ENCODE data around the gene LCE5A.
"Not testable (repeated sequence)": the region's sequence is repeated elsewhere in the genome, so short reads cannot be mapped to it uniquely, and the experiment has no call there.

LCE5A gene, protein sequence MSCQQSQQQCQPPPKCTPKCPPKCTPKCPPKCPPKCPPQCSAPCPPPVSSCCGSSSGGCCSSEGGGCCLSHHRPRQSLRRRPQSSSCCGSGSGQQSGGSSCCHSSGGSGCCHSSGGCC

GRCh38 chr1:152510503-152510902, at the start of gene LCE5A:
LCE5A (plus strand) TSS chr1:152510803; CDS start chr1:152511535, 732 bp downstream.
- DNase-seq (ENCODE audit: low read depth, low spot score): no peak

- no peak for DNase-seq (ENCODE audit: low read depth, low spot score)
Measured at GRCh38 chr1:152461544-152461943, 49.1 kb upstream of the LCE5A start.

DNA sequence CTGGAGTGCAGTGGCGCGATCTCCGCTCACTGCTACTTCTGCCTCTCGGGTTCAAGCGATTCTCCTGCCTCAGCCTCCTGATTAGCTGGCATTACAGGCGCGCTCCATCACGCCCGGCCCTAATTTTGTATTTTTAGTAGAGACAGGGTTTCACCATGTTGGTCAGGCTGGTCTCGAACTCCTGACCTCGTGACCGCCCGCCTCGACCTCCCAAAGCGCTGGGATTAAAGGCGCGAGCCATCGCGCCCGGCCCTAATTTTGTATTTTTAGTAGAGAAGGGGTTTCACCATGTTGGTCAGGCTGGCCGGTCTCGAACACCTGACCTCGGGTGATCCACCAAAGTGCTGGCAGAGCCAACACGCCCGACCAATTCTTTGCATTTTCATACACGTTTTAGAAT, 48.0 kb upstream of the LCE5A start:
- no peak for DNase-seq (ENCODE audit: low read depth, low spot score)

GRCh38 chr1:152466217-152466616, 44.4 kb upstream of the LCE5A start:
- no peak for DNase-seq (ENCODE audit: low read depth, low spot score)

DNA sequence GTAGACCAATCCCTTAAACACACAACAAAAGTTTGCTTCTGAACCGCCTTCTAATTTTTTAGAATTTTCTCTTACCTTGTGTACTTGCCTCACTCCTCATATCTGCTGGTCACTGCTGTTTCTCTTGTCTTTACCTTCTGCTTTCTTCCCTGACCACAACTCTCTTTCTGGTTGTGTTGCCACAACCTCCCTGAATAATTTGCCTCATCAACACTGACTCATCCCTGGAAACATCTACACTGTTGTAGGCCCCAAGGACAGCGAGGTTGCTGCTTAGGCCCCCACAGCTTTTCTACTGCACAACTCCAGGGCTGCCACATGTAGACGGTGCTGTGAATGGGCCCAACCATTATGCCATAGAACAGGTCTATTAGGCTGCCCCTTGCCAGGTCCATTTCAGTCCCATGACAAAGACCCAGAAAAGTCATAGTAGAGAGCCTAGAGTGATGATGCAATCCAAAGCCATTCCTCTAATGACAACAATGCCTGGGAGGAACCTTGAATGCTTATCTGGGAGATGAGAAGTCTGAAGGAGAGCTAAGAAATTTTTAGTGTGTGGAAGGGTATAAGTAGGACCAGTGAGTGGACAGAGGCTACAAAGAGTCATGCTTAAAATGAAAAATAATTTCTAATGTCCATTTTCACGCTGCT, 36.6 kb upstream of the LCE5A start:
- no peak for DNase-seq (ENCODE audit: low read depth, low spot score)

DNA sequence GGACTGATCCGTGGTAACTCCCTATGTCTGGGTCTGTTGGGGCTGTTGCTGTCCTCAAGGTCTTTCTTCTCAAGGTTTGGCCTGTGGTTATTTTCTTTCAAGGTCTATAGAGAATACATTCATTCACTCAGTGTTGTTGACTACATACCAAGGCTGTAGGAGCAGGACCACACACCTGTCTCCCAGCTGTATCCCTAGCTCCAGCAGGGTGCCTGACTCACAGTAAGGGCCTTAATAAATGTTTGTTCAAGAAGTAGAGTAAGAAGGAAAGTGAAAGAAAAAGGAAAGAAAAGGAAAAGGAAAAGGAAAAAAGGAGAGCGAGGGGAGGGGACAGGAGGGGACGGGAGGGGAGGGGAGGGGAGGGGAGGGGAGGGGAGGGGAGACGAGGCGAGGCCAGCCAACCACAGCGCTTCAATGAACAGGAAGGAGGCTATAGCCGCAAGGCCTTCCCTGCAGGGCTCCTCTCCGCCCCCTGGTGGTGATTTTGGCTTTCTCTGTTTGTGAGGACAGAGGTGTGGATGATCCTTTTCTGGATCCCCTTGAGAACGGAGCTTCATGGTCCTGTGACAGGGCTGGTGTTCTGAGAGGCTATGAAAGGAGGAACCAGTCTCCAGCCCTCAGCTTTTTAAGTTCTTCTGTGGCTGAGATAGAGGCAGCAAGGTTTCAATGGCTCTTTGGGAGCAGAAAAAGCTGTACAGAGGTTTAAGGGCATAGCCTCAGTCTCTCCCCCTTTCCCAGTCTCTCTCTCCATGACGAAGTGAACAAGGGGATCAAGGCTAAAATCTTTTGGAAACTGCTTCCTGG, 30.6 kb upstream of the LCE5A start:
- DNase-seq (ENCODE audit: low read depth, low spot score): no peak

DNA sequence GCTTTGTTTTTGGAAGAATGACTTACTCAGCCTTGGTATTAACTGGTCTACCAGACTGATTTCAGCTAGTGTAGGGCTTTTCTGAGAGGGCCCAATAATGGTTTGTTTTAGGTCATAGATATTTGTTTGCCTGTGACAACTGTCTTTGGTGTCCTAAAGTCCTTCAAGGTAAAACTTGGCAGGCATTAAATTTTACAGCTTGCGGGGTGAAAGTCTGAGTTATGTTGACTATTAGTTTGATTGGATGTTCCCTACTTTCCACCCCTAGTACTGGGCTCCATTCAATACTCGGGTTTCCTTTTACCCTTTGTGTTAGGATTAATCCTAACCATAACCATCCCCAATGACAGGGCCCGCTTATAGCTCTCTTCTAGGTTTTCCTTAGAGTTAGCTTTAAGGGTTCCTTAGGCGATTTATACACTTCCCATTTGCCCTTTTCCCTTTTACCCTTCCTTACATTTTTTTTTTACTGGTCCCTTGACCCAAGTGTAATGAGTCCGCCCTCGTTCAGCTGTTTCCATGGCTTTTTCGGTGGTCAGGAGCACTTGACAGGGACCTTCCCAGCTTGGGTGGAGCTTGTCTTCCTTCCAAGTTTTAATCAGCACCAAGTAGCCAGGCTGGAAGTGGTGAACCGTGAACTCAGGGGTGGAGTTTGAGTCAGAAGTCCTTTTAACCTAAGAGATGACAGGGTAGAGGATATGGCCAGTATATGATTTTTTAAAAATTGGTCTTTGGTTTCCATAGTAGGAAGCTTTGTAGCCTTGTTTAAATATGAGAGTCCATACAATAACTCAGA, 28.5 kb upstream of the LCE5A start:
- no peak for DNase-seq (ENCODE audit: low read depth, low spot score)

DNA sequence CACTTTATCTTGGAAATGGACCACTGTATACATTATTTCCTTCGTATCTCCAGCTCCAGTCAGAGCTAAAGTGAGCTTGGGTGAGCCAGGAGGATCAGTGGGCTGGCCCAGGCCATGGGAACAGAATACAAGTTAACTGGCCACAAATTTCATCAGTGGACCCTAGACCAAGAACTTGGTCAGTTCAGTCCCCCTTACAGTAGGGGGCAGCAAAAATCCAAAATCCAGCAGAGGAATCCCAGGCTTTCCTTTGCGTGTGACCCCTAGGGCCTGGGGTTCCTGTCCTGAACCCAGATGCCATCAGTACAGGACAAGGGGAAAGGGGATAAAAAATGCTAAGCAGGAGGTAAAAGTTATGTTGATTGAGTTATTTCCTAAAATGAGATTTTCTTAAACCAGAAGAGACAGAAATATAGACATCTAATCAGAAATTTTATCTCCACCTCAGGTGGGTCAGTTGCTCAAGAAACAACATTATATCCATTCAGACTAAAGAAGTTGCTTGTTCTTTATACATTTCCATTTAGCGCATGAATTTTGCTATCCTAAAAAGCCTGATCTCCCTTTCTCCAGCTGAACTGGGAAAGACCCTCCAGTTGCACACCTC, 24.1 kb upstream of the LCE5A start:
- DNase-seq (ENCODE audit: low read depth, low spot score): no peak

DNA sequence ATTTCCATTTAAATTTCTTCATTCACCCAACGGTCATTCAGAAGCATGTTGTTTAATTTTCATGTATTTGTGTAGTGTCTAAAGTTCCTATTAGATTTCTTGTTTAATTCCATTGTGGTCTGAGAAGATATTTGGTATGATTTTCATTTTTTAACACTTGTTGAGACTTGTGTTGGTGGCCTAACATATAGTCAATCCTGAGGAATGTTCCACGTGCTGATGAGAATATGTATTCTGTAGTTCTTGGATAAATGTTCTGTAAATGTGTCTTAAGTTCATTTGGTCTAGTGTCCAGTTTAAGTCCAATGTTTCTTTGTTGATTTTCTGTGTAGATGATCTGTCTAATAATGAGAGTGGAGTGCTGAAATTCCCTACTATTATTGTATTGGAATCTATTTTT, 22.7 kb upstream of the LCE5A start:
- no peak for DNase-seq (ENCODE audit: low read depth, low spot score)

DNA sequence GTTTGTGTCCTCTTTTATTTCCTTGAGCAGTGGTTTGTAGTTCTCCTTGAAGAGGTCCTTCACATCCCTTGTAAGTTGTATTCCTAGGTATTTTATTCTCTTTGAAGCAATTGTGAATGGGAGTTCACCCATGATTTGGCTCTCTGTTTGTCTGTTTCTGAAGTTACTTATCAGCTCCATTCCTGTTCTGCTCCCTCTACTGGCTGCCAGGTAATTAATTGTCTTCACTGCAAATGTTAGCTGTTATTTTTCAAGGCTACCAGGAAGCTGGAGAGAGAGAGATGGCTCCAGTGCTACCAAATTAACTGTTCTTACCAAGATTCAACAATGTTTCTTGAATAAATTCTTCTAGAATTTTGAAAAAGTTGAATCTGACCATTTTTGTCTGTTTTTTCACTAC, 19.1 kb upstream of the LCE5A start:
- DNase-seq (ENCODE audit: low read depth, low spot score): not testable (repeated sequence)

DNA sequence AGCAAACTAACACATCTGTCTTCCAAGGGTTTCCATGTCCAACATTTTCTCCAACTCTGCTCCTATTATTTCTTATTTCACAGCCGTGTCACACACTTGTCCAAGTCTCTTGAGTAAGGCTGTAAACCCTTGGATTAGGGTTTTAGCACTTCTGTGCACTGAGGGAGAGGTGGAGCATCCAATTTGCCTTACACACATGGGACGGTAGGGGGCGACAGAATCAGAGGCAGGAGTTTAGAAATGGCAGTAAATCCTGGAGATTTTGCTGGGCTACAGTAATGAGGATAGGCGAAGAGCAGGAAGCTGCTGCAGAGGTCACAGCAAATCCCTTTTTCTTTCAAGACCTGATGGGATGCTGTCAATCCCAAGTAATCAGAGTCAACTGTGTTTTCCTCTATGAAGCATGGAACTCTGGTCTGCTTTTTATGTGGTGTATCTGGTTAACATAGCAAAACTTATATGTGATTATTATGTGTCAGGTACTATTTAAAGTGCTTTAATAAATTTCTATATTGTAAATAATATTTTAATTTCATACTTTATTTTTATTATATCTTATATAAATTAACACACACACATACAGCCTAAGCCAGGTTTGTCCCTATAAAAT, 15.4 kb upstream of the LCE5A start:
- no peak for DNase-seq (ENCODE audit: low read depth, low spot score)

DNA sequence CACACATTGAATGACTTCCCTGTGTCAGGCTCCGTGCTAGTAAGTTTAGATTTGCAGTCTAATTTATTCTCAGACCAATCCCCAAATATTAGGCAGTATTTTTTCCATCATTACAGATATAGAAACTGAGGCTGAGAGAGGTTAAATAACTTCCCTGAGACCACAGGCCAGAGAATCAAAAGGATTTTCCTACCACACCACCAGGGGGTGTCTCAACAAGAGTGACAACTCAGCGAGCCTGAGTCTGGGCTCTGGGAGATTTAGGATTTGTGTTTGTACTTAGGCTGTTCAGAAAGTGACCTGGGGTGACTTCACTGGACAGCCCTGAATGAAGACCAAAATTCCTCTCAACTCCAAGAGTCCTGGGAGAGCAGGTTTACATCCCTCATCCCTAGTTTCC, 13.3 kb upstream of the LCE5A start:
- no peak for DNase-seq (ENCODE audit: low read depth, low spot score)

- DNase-seq (ENCODE audit: low read depth, low spot score): no peak
Measured at GRCh38 chr1:152501704-152502103, 8.9 kb upstream of the LCE5A start.

DNA sequence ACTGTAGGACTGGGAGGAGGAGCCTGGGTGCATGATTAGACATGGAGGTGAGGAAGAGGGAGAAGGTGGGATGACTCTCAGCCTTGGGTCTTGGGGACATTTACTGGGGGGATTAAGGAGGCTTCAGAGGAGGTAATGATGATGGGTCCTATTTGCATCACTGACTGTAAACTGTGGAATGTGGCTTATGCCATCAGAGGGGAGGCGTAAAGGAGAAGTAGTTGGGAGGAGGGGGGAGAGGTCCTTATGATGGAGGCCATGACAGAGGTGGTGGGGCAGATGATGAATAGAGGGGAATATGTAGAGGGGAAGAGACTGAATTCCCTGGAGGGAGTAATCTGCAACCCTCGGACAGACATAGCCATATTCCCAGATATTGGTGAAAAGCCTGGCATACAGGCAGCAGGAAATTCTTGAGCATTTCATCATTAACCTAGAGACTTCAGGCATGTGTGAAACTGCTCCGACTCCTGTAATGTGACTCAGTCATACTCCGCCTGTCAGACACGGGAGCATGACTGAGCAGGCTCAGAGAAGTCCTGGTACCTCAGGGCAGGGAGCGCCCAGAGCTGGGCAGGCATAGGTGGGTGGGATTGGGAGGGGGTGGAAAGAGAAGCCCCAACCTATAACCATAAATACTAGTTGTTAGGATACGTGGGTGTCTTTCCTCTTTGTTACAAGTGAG, 8.0 kb upstream of the LCE5A start:
- DNase-seq (ENCODE audit: low read depth, low spot score): no peak

DNA sequence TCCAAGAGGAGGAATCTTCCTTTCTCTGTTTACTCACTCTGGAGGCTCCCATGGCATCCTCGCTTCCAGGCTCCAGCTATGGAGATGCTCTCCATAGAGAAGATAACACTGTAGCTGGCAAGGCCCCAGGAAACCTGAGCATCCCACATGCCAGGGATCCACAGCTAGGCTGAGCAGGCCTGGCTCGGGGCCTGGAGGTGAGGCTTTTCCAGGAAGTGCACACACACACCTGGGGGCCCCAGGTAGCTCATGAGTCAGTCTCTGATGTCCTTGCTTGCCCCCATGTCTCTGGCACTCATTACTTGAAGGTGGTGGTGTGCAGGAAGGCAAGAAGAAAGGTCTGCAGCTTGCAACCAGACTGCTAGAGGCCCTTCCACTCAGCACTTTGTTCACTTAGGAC, 5.5 kb upstream of the LCE5A start:
- no peak for DNase-seq (ENCODE audit: low read depth, low spot score)

DNA sequence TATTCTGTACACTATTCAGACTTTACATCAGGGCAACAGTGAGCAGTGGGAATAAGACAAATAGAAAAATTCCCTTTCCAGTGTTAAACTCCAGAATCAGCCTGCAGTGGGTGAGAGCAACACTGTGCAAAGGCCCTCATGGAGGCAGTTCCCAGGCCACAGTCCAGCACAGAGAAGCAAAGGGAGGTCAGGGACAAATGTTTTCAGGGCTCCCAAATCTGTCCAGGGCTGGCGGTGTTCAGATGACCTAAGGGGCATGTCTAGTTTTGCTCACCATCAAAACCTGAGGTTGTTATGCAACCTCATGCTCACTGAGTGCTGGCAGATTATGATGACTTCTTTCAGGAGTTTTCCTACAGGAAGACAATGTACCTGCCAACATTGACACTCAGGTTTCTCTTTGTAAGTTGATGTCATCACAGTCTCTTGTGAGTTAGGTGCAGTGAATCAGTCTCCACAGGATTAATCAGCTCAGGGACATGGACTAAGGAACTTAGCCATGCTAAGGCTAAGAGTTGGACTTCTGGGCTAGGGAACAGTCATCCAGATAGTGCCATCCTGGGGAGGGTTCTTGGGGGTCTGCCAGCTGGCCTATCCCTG, 3.6 kb upstream of the LCE5A start:
- DNase-seq (ENCODE audit: low read depth, low spot score): no peak

- no peak for DNase-seq (ENCODE audit: low read depth, low spot score)
Measured at GRCh38 chr1:152511596-152511995, 993 bp downstream of the LCE5A start.

- DNase-seq (ENCODE audit: low read depth, low spot score): no peak
Measured at GRCh38 chr1:152513081-152513480, 2.5 kb downstream of the LCE5A start.

DNA sequence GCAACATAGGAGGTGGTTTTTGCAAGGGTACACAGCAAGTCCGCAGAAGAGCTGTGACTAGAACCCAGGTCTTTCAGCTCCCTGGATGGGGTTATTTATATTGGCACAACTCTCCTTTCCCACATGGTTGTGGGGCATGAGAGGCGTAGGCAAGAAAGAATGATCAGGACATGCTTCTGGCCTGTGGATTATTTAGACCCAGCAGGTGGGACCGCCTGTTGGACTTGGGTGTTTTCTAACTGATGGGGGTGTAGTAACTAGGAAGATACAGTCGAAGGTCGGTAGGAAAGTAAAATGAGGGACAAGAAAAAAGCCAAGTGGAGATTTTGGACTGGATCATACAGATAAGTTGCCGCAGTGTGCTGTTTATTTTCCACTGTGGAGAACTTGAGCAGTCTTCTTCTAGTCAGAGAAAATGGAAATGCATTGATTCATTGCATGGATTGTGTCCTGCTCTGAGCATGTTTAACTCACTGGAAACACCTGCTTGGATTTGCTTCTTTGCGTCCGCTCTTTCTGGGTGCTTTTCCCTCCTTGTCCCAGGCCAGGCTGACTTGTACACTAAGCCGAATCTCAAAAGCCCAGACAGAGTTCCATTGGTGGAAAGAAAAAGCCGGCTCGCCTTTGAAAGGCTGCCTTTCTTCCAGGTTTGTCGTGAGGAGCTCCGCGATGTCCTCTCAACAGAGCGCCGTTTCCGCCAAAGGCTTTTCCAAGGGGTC, 4.3 kb downstream of the LCE5A start:
- no peak for DNase-seq (ENCODE audit: low read depth, low spot score)

GRCh38 chr1:152515434-152515783, 4.8 kb downstream of the LCE5A start:
- DNase-seq (ENCODE audit: low read depth, low spot score): no peak
